ENCODE measurements around the gene STBD1.
"Not testable (repeated sequence)": the region's sequence is repeated elsewhere in the genome, so short reads cannot be mapped to it uniquely, and the experiment has no call there.

STBD1 gene

GRCh38 chr4:76283900-76284299, 22.6 kb upstream of the STBD1 start:
- DNase-seq (ENCODE audit: low read depth in 2 of 2): no peak

DNA sequence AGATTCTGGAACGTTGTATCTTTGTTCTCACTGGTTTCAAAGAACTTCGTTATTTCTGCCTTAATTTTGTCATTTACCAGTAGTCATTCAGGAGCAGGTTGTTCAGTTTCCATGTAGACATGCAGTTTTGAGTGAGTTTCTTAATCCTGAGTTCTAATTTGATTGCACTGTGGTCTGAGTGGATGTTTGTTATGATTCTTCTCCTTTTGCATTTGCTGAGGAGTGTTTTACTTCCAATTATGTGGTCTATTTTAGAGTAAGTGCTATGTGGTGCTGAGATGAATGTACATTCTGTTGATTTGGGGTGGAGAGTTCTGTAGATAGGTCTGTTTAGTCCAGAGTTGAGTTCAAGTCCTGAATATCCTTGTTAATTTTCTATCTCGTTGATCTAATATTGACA, 18.7 kb upstream of the STBD1 start:
- not testable (repeated sequence) for DNase-seq (ENCODE audit: low read depth in 2 of 2)

- DNase-seq (ENCODE audit: low read depth in 2 of 2): no peak
Observed at GRCh38 chr4:76292730-76293129, 13.8 kb upstream of the STBD1 start.

GRCh38 chr4:76293772-76294171, 12.8 kb upstream of the STBD1 start:
- DNase-seq (ENCODE audit: low read depth in 2 of 2): no peak

DNA sequence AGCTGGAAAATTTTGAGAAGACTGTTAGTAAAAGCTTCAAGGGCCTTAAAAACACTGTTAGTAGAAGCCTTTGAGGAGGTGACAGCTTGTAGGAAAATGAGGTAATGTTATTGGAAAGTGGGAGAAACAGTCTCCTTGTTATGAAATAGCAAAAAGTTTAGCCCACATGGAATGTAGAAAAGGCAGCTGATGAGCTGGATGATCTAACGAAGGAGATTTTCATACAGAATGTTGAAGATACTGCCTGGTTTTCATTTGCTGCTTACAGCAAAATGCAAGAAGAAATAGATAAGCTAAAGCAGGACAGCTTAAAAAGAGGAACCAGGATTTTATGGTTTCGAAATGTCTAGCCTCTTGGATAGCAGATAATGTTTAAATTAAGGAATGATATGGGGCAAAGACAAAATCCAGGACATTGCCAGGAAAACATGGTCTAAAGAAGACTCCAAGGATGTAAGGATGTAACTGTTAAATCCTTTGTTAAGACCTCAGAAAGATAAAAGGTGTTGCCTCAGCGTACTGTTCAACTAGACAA, 10.2 kb upstream of the STBD1 start:
- DNase-seq (ENCODE audit: low read depth in 2 of 2): no peak

DNA sequence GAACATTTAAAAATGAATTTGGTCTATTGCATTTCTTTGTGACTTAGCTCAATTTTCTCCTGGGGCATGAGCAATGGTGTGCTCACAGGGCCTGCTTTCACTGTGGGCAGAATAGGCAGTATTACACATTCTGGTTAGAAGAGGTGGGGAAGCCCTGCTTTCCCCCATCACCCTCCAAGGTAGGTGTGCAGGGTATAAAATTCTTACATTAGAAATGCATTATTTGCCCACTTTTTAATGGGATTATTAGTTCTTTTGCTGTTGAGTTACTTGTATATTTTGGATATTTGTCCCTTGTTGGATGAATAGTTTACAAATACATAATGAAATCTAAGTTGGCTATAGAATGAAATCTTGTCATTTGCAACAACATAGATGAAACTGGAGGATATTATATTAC, 8.3 kb upstream of the STBD1 start:
- DNase-seq (ENCODE audit: low read depth in 2 of 2): no peak

DNA sequence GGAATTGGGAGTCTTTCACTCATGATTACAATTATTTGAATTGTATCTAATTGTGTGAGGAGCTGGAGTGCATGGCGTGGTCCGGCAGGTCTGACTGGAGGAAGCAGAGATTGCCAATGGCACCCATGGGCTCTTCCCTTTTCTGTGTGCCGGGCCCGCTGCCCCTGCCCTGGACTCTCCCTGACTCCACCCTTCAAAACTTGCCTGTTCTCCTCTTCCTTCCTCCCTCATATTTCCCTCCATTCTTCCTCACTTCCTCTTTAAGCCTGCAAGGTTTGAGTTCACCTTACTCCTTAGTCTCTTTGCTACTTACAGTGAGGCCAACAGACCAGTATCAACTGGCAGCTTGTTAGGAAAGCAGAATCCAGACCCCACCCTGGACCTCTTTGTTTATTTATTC, 6.5 kb upstream of the STBD1 start:
- DNase-seq (ENCODE audit: low read depth in 2 of 2): no peak

DNA sequence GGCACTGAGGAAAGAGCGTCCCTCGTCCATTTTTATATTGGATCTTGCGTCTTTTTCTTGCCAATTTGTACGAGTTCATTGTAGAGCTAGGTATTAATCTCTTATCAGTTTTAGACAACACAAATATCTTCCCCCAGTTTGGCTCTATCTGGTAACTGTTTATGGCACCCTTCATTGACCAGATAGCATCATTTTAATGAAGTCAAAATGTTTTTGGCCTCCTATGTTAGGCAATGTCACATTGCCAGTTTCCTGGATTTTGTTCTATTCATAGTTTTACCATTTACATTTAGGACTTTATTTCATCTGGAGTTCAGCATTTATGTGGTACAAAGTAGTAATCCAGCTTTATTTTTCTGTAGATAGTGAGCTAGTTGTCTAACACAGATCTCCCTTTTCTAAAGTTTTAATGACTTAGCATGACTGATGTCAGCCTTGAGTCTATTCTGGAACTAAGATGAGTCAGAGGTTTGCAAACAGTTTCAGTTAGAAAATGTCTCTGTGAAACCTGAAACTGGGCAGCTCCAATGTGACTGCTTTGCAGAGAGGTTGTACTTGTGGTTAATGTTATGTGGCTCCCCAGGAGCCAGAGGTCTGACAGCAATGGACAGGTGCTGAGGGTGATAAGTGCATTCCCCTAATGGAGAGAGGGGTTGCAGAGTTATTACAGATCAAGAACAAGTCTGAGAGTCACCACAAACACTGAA, 5.3 kb upstream of the STBD1 start:
- peak in 1 of 2 experiments; percentile 19 for DNase-seq (ENCODE audit: low read depth in 2 of 2)

- DNase-seq (ENCODE audit: low read depth in 2 of 2): no peak
Observed at GRCh38 chr4:76301775-76302162, 4.8 kb upstream of the STBD1 start.

DNA sequence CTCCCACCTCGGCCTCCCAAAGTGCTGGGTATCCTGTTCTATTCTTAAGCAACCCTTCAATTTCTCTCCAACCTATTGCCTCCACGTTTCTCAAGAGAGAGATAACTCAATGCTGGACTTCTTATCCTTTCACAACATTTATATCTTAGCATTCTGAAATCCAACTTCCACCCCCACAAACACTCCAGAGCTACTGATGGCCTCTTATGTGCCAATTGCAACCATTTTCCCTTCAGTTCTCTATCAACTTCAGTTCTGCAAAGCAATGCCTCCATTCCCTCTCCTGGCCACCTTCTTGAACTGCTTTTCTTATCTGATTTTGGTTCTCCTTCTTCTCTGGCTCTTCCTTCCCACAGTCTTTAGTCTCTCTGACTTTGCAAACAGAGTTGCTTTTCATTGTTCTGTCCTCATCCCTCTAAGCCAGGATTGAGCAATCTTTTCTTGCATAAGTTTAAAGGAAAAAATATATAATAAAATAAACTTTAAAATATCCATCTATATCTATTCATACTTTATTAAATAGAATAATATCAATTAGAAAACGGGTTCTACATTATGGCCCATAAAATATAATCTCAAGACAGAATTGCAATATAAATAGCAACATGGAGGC, 3.6 kb upstream of the STBD1 start:
- no peak for DNase-seq (ENCODE audit: low read depth in 2 of 2)

DNA sequence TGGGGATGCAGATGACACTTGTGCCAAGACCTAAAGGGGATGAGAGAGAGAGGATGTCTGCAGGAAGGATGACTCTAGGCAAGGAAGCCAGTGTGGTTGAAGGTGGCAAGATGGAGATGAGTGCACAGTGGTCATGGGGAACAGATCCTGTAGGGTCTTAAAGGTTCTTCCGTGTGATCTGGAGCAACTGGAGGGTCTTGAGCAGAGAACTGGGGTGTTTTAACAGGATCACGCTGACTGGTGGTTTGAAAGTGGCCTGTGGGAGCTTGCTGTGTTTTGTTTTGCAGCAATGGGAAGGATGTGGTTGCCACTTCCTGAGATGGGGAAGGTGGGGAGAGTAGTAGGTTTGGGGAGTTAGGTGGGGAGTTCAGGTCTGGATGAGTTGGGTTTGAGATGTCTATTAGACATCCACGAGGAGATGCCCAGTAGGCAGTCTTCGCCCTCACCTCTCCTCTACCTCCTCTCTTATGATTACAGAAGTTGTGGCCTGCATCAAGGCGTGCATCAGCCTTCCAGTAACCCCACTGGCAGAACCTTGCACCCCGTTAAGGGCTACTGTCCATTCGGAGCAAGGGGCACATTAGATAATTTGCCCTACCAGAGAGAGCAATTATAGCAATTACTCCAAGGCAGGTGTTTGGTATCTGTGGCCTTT, 1.4 kb upstream of the STBD1 start:
- DNase-seq (ENCODE audit: low read depth in 2 of 2): no peak

GRCh38 chr4:76306882-76307659, 538 bp downstream of the STBD1 start:
- peak in 1 of 2 experiments; percentile 3 for DNase-seq (ENCODE audit: low read depth in 2 of 2)

- DNase-seq (ENCODE audit: low read depth in 2 of 2): no peak
Observed at GRCh38 chr4:76307660-76308014, 1.1 kb downstream of the STBD1 start.

DNA sequence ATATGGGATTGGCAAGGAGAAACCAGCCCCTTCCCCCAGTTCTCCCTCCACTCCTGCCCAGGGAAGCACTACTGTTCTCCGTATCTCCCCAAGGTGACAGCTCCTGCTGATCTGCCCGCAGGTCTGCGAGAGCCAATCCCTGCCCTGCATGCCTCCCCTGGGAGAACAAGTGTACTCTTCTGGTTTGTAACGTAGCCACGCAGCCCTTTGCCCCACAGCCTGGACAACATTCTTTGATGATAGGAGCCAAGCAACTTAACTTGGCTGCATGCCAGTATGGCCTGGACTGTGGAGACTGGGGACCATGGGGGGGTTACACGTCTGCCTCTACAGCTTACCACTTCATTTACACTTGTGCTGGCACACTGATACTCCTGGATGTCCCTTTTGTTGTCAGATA, 2.0 kb downstream of the STBD1 start:
- DNase-seq (ENCODE audit: low read depth in 2 of 2): no peak

DNA sequence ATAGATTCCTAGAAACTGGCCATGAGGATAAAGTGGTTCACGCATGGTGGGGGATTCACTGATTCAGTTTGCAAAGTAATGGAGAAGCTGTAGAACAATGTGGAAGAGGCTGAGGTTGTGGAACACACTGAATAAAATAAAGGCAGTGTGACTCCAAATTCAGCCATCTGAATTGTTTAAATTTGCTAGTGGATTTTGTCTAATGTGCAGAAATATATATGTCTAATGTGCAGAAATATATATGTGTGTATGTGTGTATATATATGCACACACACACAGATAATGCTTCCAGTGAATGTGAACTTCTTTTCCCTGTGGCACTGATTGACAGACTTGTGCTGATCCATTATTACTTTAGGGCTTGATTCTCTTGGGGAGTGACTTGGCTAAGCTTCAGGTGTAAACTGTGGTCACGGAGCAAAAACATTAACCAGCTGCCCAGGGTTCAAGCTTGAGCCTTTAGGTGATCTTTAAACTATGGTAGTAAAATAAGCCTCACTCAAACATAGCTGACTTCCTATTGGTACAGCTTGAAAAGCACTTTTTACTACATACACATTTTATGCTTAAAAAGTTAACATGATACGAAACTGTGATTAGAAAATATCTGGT, 3.5 kb downstream of the STBD1 start:
- no peak for DNase-seq (ENCODE audit: low read depth in 2 of 2)

- no peak for DNase-seq (ENCODE audit: low read depth in 2 of 2)
Observed at GRCh38 chr4:76310683-76311082, 4.2 kb downstream of the STBD1 start.

GRCh38 chr4:76311896-76312331, 5.4 kb downstream of the STBD1 start:
- DNase-seq (ENCODE audit: low read depth in 2 of 2): no peak

GRCh38 chr4:76312457-76312856, 5.9 kb downstream of the STBD1 start:
- DNase-seq (ENCODE audit: low read depth in 2 of 2): no peak

DNA sequence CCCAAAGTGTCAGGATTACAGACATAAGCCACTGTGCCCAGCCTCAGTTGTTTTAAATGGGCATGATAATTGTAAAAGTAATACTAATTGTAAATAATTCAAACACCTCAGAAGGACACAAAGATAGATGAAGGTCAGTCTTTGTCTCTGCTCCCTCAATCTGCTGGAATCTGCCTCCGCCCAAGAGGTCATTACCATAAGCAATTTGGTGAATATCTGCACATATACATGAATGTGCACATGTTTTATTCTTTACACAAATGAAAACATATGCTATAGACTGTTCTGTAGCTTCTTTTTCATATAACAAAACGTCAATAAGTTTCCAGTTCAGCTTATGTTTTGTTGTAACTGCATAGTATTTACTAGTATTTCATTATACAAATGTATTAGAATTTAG, 7.0 kb downstream of the STBD1 start:
- no peak for DNase-seq (ENCODE audit: low read depth in 2 of 2)

- DNase-seq (ENCODE audit: low read depth in 2 of 2): no peak
Observed at GRCh38 chr4:76315267-76315918, 8.9 kb downstream of the STBD1 start.

DNA sequence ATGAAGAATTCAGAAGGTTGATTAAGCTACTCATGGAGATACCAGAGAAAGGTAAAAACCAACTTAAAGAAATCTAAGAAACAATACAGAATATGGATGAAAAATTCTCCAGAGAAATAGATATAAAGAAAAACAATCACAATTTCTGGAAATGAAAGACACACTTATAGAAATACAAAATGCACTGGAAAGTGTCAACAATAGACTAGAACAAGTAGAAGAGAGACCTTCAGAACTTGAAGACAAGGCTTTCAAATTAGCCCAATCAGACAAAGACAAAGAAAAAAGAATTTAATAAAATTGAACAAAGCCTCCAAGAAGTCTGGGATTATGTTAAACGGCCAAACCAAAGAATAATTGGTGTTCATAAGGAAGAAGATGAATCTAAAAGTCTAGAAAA, 9.6 kb downstream of the STBD1 start:
- DNase-seq (ENCODE audit: low read depth in 2 of 2): no peak
